SJSA1 (cell line): ENCODE data around the gene CDH16. TPM values are rescaled to one million over a fixed set of nuclear protein-coding genes. Genes with fewer than 3 reads are reported as not detected.

Experiments
- DNase-seq, 2 experiments: peaks; one replicate each; pipeline ENCODE4 v3.0.0-alpha.2; 2015 to 2020; ENCODE audit warnings: low spot score in 2 of 2, low read depth in 1 of 2
- H3K27ac ChIP-seq: fragments of 250-450 bp; sonication (Bioruptor Pico); 2 replicates; pipeline ENCODE4 v1.5.1; 2020; ENCODE audit warnings: mild to moderate bottlenecking, moderate library complexity
- H3K27me3 ChIP-seq: fragments of 250-450 bp; sonication (Bioruptor Pico); replicated peaks from 2 replicates; pipeline ENCODE4 v1.5.1; 2020; ENCODE audit warnings: mild to moderate bottlenecking, moderate library complexity
- H3K36me3 ChIP-seq: fragments of 250-450 bp; sonication (Bioruptor Pico); 2 replicates; pipeline ENCODE4 v1.5.1; 2020; ENCODE audit warnings: mild to moderate bottlenecking
- H3K4me1 ChIP-seq: fragments of 250-450 bp; sonication (Bioruptor Pico); replicated peaks from 2 replicates; pipeline ENCODE4 v1.6.1; 2021; ENCODE audit warnings: mild to moderate bottlenecking
- H3K4me3 ChIP-seq: fragments of 250-450 bp; sonication (Bioruptor Pico); 2 replicates; pipeline ENCODE4 v1.5.1; 2020; ENCODE audit warnings: mild to moderate bottlenecking
- H3K9me3 ChIP-seq: fragments of 250-450 bp; sonication (Bioruptor Pico); replicated peaks from 2 replicates; pipeline ENCODE4 v1.5.1; 2020; ENCODE audit warnings: mild to moderate bottlenecking
- total RNA-seq: library from RNA; depleted of rRNA; stranded (reverse); fragments of >200 nt; shearing (Covaris generic); gene quantifications from 2 replicates; pipeline ENCODE4 v1.2.3, GENCODE V29; 2014

Gene CDH16
- total RNA-seq, 1 experiment from 2014 or later: not detected

- Histone ChIP-seq H3K27me3 (no peaks in the 10 kb centered on the region), H3K9me3 (no peaks in the 10 kb centered on the region)
- no peak for DNase-seq
Observed at GRCh38 chr16:66905633-66906539, 12.8 kb downstream of the CDH16 start.

GRCh38 chr16:66904846-66905632 is 13.6 kb downstream of the CDH16 start:
- no peaks in the 10 kb centered on the region for H3K36me3 ChIP-seq
- peaks cover 18% of the 10 kb centered on the region for H3K4me1 ChIP-seq
- DNase-seq: no peak
- no peaks in the 10 kb centered on the region for H3K27me3 ChIP-seq
- no peak overlapping the region for H3K4me3 ChIP-seq
- no peaks in the 10 kb centered on the region for H3K9me3 ChIP-seq
- no peak overlapping the region for H3K27ac ChIP-seq

More at GRCh38 chr16:66905633-66906539, 12.8 kb downstream of the CDH16 start:
- H3K36me3 ChIP-seq: no peaks in the 10 kb centered on the region
- peaks cover 14% of the 10 kb centered on the region for H3K4me1 ChIP-seq
- H3K27ac ChIP-seq: no peak overlapping the region
- no peak overlapping the region for H3K4me3 ChIP-seq

DNA sequence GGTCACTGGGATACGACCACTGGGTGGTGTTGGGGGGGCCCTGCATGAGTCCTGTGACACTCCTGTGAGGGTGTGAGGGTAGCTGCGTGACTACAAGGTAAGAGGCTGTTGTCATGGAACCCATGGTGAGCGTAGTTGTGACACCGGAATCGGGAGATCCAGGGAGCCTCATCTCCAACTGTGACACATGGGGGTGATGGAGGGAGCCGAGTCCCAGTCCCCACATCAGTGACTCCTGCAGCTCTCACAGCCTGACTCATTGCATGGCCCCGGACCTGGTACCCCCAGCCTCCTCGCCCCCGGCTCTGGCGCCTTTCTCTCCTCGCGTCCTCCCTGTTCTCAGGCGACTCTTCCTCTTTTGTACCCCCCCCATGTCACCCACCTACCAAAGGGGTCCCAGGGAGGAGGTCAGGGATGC is 14.2 kb downstream of the CDH16 start:
- H3K27me3 ChIP-seq: no peaks in the 10 kb centered on the region
- no peaks in the 10 kb centered on the region for H3K36me3 ChIP-seq
- DNase-seq: no peak
- H3K9me3 ChIP-seq: no peaks in the 10 kb centered on the region
- H3K4me1 ChIP-seq: peaks cover 21% of the 10 kb centered on the region
- no peak overlapping the region for H3K4me3 ChIP-seq
- no peak overlapping the region for H3K27ac ChIP-seq

DNA sequence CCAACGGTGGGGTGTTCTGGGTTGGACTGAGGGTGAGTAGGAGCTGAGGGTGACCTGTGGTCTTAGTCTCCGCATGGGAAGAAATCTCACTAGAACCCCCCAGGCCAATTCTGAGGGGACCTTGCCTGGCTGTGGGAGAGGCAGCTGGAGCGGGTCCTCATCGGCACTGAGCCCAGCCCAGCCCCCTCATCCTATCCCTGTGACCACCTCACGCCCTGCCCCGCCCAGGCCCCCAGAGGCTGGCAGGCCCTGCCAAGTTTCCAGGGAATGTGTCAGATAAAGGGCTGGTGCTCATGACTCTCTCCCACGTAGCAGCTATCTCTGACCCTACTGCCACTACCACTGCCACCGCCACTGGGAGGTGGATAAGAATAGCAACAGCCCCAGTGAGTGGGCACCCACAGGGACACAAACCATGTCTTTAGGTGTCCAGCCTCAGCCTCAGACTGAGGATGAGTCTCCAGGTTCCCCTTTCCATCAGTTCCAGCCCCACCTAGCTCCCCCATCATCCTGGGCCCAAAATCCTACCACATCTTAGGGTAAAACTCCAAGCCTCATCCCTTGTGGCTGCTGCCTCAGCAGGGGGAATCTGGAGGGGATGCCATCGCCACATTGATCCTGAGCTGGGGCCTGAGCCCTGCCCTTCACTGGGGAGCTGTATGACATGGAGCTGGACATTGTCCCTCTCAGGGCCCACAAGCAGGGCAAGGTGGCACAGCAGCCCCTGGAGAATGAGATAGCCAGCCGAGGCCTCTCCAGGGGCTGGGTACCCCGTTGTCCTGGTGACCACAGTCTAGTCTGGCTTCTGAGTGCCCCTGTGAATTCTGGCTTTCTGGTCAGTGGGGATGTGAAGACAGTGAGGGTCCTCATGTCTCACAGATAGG is 14.9 kb downstream of the CDH16 start:
- peaks cover 21% of the 10 kb centered on the region for H3K4me1 ChIP-seq
- H3K27me3 ChIP-seq: no peaks in the 10 kb centered on the region
- DNase-seq: no peak
- no peak overlapping the region for H3K27ac ChIP-seq
- H3K4me3 ChIP-seq: no peak overlapping the region
- H3K9me3 ChIP-seq: no peaks in the 10 kb centered on the region
- H3K36me3 ChIP-seq: no peaks in the 10 kb centered on the region

DNA sequence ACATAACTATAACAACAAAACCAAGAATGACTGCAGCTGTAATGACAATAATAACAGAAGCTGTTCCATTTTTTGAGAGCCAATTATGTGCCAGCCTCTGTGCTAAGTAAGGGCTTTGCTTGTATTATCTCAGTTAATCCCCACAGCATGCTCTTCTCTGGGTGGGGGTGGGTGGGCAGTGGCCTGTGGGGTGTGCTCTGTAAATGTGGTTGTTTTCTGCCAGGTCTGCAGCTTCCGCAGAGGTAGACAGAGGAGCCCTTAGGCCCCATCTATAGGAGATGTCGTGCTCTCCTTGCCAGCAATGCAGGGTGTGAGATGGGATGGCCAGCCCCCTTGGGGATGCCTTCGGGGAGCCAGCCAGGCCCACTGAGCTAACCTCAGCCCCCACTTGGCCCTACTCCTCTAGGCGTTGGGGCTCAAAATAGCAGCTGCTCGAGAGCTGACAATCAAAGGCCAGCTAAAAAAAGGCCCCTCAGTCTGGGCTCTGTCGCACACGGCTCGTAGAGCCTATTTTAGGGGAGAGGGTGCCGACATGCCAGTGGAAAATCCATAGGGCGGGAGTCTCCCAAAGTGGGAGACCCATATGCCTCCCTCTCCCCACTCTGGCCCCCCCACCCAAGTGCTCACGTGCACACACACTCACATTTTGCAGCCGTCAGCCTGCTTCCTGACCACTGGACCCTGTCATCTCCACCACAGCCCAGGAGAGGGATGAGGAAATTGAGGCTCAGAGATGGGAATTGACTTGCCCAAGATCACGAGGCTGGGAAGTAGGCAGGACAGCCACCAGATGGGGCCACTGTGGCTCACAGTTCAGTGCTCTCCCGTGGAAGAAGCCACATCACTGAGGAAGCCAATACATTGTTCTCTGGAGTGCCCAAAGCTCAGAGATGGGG is 15.8 kb downstream of the CDH16 start:
- Histone ChIP-seq H3K4me3 (no peak overlapping the region), H3K4me1 (peaks cover 21% of the 10 kb centered on the region), H3K27me3 (no peaks in the 10 kb centered on the region), H3K27ac (no peak overlapping the region), H3K9me3 (no peaks in the 10 kb centered on the region), H3K36me3 (no peaks in the 10 kb centered on the region)
- DNase-seq: no peak

GRCh38 chr16:66901626-66902025 is 17.1 kb downstream of the CDH16 start:
- no peaks in the 10 kb centered on the region for H3K27me3 ChIP-seq
- no peaks in the 10 kb centered on the region for H3K36me3 ChIP-seq
- no peak overlapping the region for H3K27ac ChIP-seq
- H3K4me1 ChIP-seq: peaks cover 21% of the 10 kb centered on the region
- H3K9me3 ChIP-seq: no peaks in the 10 kb centered on the region
- no peak for DNase-seq
- no peak overlapping the region for H3K4me3 ChIP-seq

DNA sequence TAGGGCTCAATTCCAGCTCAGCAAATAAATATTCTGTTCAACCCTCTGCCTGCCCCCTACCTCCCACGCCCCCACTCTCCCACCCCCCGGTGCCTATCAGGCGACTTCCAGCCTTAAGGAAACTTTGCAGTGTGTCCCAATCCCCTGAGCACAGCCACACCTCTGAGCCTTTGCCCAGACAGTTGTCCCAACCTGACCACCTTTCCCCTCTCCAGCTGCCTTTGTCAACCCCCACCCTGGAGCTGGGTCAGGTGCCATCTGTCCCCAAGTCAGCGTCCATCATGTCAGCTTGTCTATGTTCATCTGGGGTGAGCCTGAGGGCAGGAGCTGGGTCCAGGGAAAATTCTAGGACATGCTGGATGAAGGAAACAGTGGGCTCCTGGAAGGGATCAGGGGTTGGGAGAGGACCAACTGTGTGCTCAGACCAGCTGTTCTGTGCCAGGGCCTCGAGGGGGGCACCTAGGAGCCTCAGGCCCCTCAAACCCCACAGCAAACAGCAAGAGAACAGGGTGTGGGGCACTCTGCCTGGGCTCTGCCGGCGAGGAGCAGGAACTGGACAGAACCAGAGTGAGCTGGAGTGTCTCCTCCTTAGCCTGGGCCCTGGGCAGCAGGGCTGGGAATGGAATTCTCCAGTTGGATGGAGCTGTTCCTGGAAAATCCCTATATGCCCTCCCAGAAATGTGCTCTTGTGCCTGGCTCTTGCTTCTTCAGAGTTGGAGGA is 17.8 kb downstream of the CDH16 start:
- no peak overlapping the region for H3K4me3 ChIP-seq
- DNase-seq: no peak

DNA sequence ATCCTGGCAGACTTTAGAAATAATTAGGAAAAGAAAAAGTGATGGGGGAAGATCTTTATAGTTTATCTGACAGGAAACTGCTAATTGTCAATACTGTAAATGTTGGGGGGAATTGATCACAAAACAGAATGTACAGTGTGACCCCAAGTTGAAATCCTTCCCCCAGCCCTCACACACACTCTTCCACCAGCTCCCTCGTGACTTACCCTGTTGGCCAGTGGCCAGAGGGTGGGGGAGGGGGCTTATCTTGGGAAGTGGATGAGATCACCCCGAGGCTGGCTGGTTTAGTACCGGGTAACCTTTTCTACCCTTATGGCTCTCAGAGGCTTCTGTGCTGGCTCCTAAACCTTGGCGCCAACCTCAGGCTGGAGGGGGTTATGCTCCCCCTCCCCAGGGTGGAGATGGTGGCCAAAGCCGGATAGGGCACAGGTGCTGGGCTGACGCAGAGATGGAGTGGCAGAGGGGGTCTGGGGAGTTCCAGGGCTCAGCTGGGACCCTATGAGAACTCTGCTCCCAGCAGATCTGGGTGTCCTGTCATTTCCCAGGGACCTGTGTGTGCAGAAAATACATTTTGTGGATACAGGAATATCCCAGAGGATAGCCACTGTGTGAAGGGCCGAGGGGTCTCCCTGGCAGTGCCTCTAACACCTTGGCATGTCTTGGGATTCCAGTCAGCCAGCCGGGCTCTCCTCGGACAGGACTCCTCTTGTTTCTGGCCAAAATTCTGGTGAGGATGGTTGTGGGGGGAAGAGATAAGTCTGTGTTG is 18.6 kb downstream of the CDH16 start:
- Histone ChIP-seq H3K27me3 (no peaks in the 10 kb centered on the region), H3K27ac (no peak overlapping the region), H3K4me3 (no peak overlapping the region), H3K36me3 (no peaks in the 10 kb centered on the region), H3K9me3 (no peaks in the 10 kb centered on the region), H3K4me1 (peaks cover 13% of the 10 kb centered on the region)
- peak; percentile 51 to 68 for DNase-seq

More for the DNA sequence above, 17.8 kb downstream of the CDH16 start:
- Histone ChIP-seq H3K4me1 (peaks cover 21% of the 10 kb centered on the region), H3K36me3 (no peaks in the 10 kb centered on the region), H3K27ac (no peak overlapping the region), H3K9me3 (no peaks in the 10 kb centered on the region), H3K27me3 (no peaks in the 10 kb centered on the region)

DNA sequence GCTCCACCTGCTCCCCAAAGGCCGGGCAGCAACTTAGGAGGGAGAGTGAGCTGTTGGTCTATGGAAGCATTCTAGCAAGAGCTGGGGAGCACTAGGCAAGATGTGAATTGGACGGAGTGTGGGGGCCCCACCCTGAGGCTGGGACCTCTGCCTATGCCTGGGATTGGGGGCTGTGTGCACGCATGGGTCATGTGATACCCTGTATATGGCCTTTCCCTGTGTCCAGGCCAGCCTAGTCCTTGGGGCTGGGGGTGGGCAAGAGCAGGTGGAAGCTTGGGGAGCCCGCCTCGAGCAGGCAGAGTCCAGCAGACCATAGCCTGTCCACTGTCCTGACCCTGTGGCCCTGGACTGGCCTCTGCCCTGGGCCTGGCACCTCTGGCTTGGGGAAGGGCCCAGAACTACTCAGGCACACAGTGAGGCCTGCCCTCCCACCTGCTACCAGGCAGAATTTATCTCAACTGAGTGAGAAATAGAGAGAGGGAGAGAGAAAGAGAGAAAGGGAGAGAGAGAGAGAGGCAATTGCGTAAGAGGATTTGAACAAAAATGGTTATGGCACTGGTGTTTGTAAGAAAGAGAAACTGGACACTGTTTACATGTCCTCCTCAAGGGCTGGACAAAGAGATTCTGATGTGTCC is 19.3 kb downstream of the CDH16 start:
- Histone ChIP-seq H3K36me3 (no peaks in the 10 kb centered on the region), H3K4me1 (peaks cover 7% of the 10 kb centered on the region), H3K27ac (no peak overlapping the region), H3K9me3 (no peaks in the 10 kb centered on the region), H3K27me3 (no peaks in the 10 kb centered on the region), H3K4me3 (no peak overlapping the region)
- no peak for DNase-seq

- H3K36me3 ChIP-seq: no peaks in the 10 kb centered on the region
- H3K4me1 ChIP-seq: peaks cover 7% of the 10 kb centered on the region
- no peaks in the 10 kb centered on the region for H3K27me3 ChIP-seq
- no peak overlapping the region for H3K27ac ChIP-seq
- DNase-seq: no peak
- no peak overlapping the region for H3K4me3 ChIP-seq
- H3K9me3 ChIP-seq: no peaks in the 10 kb centered on the region
Observed at GRCh38 chr16:66898933-66899309, 19.8 kb downstream of the CDH16 start.

DNA sequence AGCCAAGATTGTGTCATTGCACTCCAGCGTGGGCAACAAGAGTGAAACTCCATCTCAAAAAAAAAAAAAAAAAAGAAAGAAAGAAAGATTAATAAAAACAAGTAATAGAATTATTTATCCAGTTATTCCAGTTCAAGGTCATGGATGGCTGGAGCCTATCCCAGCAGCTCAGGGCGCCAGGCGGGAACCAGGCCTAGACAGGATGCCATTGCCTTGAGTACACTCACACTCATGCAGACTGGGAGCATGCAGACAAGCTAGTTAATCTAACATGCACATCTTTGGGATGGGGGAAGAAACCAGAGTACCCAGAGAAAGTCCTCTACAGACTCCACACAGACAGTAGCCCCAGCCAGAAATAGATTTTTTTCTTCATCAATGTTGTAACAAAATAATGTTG is 20.5 kb downstream of the CDH16 start:
- Histone ChIP-seq H3K36me3 (no peaks in the 10 kb centered on the region), H3K27me3 (no peaks in the 10 kb centered on the region), H3K4me3 (no peak overlapping the region), H3K27ac (no peak overlapping the region), H3K9me3 (no peaks in the 10 kb centered on the region), H3K4me1 (peaks cover 7% of the 10 kb centered on the region)
- DNase-seq: no peak
